GM20431 (cell line): ENCODE measurements around the gene EFS.
"Not testable (repeated sequence)": the region's sequence is repeated elsewhere in the genome, so short reads cannot be mapped to it uniquely, and the experiment has no call there.

Experiments
- in situ Hi-C: fragments of 300-500 bp; cut with MseI, MboI; formaldehyde crosslinking; loops from one replicate; pipeline ENCODE4 v1.15.0; 2020; ENCODE audit warnings: low sequenced_read_pairs; ENCODE audit not compliant: unreplicated experiment

The EFS gene

DNA sequence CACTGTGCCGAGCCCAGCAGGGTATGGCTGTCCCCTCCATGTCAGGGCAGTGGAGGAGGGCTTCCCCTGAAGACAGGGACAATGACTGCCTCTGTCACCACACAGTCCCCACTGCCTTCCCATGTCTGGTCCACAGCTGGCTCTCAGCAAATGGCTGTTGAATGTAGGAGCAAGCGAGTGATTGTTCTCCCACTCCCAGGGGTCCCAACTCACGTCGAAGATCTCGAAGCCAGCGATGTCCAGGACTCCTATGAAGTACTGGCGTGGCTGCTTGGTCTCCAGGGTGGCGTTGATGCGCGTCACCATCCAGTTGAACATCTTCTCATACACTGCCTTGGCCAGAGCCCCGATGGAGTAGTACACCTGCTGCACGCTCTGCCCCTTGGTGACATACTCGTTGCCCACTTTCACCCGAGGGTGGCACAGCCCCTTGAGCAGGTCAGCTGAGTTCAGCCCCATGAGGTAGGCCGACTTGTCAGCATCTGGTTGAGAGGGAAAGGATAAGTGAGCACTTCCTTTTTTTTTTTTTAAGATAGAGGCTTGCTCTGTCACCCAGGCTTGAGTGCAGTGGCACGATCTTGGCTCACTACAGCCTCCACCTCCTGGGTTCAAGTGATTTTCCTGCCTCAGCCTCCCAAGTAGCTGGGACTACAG lies 35.7 kb upstream of the EFS start:
- in situ Hi-C loops, result not testable (repeated sequence)

DNA sequence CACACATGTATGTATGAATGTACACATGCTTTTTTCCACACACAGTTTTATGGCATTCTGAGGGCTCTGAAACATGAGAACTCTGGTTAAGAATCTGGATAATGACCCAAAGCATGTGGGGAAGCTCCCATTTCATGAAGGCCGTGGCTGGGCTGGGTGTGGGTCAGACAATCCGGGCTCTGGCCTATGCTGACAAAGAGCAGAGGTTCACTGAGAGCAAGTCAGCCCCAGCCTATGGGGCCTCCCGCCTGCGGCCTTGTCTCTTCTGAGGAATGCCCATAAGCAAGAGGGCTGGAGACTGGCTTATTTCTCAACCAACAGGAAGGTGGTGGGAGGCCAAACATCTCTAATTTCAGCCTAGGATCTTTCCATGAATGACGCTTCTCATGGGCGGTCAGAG lies 34.6 kb upstream of the EFS start:
- in situ Hi-C loops, result no loop called here

DNA sequence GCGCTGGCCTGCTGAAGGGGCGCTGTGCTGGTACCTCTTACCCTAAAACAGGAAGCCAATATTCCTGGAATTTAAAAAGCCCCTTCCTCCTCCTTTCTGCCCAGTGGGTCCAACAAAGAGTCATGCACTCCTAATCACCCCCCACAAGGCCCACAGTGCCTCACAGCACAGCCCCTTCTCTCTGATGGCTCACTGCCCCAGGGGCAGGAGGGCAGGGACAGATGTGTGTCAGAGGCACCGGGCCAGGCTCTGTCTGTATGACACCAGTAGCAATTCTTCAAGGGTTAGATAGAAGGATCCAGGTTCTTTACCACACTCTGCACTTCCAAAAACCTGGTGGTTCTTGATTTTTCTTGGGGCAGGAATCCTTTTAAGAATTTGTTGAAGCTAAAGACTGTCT lies 34.2 kb upstream of the EFS start:
- in situ Hi-C loops, result no loop called here

DNA sequence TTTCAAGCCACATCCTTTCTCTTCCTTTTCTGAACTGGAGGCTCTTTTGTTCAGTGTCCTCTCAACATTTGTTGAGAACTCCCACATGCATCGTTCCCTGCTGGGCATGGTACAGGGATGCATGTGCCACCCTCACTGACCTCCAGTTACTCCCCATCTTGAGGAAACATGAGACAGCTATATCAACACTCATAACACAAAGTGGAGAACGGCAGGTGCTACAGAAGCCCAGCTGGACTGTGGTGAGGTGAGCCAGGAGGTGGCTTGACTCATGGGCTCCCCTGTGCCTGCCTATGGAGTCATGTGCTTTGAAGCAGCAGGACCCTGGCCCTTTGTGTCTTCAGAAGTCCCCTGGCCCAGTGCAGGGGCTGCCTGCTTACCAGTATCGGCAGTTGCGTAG lies 33.4 kb upstream of the EFS start:
- in situ Hi-C loops, result no loop called here

DNA sequence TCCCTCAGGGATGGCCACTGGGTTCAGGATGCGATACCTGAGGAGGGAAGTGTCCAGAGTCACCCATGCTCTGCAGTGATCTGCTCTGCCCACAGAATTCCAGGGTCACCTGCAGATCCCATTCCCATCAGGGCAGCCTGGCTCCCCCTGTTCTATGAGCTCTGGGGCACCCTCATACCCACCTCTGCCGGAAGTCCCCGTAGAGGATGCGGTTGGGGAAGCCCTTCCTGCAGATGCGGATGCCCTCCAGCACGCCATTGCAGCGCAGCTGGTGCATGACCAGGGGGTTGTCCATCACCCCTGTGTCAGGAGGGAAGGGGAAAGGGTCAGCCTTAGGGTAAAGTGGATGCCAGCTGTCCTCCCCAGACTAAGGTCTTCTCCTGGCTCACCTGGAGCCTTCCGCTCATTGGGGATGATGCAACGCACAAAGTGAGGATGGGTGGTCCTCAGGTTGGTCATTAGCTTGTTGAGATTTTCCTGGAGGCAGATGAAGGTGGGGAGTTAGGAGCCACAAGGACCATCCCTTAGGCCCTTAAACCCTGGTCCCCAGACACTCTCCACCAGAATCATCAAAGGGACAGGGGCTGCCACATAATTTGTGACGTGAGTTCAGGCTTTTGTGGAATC lies 31.9 kb upstream of the EFS start:
- in situ Hi-C loops, result no loop called here

DNA sequence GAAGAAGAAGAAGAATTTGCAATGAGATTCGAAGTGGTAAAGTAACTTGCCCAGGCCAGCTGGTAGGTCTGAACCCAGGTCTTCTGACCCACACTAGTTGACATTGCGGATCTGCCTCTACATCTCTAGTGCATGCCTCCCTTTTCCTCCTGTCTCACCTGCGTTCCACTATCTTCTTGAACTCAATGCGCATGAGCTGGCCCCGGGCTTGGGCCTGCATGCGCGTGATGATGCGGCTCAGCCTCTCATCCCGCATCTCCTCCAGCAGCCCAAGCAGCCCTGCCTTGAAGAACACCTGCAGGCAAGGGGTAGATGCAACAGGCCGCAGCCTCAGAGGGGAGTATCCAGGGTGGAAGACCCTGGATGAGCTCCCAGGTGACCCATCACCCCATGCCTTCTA lies 31.2 kb upstream of the EFS start:
- in situ Hi-C loops, result no loop called here

DNA sequence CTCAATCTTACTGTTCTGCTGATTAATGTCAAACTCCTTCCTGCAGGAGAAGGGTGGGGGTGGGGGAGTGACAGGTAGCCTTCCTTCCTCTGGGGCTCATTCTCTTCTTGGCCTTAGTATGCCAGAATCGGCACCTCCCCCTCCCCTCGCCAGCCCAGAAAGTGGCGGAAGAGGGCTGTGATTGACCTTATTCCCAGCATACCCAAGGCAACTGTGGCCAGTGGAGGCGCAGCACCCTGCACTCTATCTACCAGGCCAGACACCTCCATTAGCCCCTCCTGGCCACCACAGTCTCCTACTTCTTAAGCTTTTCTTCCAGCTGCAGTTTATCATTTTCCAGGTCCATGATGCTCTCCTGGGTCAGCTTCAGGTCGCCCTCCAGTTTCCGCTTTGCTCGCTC lies 27.6 kb upstream of the EFS start:
- in situ Hi-C loops, result no loop called here

DNA sequence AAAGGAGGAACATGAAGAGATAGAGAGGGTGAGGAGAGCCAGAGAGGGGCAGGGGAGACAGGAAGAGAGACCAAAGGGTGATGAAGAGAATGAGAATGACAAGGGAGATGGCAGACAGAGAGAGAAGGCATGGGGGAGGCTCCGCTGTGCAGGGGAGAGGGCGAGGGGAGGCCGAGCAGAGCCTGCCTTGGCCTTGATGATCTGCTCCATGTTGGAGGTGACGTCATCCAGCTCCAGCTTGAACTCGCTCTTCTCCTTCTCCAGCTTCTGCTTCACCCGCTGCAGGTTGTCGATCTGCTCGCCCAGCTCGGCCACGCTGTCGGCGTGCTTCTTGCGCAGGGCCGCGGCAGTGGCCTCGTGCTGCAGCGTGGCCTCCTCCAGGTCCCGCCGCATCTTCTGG lies 24.9 kb upstream of the EFS start:
- in situ Hi-C loops, result not testable (repeated sequence)

DNA sequence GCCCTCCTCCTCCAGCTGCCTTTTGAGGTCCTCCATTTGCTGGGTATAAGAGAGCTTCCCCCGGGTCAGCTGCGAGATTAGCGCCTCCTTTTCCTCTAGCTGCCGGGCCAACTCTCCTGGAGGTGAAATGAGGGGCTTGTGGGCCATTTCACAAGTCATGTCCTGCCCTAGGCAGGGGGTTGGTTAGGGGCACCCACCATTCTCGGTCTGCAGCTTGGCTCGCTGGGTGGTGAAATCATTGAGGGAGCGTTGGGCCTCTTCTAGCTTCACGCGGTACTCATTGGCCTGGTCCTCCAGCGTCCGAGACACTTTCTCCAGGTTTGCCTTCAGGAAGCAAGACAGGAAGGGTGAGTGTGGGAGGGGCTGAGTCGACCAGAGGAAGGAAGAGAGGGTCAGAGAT lies 24.4 kb upstream of the EFS start:
- in situ Hi-C loops, result no loop called here

DNA sequence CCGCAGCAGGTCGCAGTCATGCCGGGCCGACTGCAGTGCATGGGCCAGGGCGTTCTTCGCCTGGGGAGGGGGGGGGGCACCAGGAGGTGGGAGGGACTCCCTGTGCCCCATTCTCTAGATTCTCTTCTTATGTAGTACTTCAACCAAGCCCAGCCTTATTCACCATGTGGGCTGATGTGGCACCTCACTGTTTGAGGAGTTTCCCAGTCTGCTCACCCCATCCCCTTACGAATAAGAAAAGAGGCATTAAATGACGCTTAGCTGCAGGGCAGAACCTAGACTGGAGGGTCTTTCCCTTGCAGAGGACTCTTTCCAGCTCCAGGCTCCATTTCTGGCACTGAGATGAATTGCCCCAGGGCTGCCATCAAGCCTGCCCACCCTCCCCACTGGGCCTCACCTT lies 24.0 kb upstream of the EFS start:
- in situ Hi-C loops, result no loop called here

DNA sequence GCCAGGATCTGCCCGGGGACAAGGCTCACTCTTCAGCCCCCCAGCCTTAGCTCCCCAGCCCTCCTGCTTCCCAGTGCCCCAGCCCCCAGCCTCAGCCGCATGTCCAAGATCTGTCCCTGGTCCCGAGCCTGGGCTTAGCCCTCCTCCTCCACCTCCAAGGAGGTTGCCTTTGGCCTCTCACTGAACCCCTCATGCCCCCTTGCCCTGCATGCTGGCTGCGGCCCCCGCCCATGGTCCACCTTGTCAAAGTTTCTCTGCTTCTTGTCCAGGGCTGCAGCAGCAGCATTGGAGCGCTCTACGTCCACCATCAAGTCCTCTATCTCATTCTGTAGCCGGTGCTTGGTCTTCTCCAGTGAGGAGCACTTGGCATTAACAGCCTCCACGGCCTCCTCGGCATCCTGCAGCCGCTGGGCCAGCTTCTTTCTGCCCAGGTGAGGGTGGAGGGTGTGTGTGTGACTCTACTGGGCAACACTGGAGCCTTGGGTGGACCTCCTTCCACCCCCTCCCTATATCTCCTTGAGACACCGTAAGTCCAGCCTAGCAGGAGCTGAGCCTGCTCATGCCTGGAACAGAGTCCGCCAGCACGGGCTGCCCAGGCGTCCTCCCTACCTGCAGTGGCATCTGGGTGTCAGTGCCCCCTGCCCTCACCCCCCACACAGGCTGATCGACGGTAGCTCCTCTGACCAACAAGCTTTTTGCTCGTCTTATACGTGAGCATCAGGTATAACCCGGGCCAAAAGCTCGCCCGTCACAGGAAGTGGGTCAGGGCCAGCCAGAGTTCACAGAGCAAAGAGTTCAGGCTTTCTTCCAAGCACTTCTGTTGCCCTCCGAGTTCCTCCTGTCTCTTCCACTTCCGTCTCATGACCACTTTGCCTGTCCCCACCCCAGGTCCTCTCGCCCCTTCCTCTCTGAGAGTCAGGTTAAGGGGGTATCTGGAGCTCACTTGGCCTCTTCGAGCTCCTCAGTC lies 23.2 kb upstream of the EFS start:
- in situ Hi-C loops, result no loop called here

DNA sequence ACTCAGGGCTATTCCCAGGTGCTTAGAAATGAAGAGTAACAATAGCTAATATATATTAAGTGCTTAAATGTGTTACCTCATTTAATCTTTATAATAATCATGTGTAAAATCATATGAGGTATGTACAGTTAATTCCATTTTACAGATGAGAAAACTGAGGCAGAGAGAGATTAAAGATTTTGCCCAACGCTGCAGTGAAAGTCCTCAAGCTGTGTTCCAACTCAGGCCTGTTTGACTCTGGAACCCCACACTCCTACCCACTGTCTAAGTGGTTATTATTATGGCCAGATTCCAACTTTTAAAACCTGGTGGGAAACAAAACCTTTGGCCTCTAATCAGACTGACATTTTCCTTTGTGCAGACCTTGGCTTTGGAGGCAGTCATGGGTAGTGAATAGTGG lies 22.0 kb upstream of the EFS start:
- in situ Hi-C loops, result no loop called here

DNA sequence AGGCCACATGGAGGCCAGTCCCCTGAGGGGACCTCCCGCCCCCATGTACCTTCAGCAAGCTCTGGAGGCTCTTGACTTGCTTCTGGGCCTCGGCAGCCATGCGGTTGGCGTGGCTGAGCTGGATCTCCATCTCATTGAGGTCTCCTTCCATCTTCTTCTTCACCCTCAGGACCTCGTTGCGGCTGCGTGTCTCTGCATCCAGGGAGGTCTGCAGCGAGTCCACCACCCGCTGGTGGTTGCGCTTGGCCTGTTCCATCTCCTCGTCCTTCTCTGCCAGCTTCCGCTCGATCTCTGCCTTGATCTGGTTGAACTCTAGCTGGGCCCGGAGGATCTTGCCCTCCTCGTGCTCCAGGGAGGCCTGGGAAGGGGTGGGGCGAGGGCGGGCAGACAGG lies 21.3 kb upstream of the EFS start:
- in situ Hi-C loops, result not testable (repeated sequence)

DNA sequence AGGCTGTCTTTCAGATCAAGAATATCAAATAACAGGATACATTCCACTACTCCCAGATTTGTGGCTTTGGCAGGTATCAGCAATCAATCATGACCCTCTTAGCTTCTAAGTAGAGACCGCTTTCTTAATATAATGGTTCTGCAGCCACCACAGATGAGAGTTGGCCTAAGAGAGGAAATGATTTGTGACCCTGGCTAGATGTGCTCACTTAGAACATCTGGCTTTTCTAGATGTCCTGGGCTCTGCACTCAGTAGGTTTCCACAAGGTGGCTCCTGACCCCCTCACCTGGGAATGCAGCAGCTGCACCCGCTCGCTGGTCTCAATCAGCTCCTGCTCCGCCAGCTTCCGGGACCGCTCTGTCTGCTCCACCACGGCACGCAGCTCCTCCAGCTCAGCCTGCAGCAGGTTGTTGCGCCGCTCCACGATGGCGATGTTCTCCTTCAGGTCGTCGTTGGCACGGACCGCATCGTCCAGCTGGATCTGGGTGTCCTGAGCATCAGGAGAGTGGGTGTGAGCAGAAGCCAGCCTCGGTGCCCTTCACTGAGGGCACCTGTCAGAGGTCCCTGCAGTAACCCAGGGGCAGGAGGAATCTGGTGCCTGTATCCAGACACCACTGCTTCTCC lies 20.8 kb upstream of the EFS start:
- in situ Hi-C loops, result no loop called here

DNA sequence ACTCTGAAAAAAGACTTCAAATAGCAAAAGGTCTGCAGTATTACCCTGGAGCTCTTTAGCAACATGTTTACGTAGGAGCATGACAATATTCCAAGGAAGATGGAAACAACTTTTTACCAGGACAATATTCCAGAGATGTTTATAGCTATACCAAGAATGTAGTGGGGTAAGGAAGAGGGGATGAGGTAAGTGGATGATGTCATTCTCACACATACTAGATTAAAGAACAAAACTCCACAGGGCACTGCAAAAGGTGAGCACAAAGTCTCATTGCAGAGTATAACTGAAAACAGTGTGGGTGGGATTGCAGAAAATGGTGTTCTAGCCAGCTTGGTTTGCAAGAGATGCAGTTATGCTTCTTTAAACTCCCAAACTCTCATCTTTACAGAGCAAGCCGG lies 20.3 kb upstream of the EFS start:
- in situ Hi-C loops, result no loop called here

DNA sequence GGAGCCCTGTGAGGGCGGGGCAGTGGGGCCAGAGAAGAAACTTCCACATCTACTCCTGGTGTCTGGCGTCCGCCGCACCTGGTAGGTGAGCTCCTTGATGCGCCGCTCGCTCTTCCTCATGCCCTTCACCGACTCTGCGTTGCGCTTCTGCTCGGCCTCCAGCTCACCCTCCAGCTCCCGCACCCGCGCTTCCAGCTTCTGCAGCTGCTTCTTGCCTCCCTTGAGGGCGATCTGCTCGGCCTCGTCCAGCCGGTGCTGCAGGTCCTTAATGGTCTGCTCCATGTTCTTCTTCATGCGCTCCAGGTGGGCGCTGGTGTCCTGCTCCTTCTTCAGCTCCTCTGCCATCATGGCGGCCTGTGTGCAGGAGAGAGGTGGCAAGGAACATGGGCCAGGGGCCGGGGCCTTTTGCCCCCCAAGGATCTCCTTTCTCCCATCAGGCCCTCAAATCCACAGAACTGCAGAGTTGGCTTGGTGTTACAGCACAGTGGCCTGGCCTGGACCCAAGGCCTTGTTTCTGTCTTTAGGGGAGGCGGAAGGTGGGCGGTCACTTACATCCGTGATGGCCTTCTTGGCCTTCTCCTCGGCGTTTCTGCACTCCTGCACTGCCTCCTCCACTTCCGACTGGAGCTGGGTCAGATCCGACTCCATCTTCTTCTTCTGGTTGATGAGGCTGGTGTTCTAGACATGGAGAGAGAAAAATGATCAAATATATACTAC lies 19.6 kb upstream of the EFS start:
- in situ Hi-C loops, result no loop called here

DNA sequence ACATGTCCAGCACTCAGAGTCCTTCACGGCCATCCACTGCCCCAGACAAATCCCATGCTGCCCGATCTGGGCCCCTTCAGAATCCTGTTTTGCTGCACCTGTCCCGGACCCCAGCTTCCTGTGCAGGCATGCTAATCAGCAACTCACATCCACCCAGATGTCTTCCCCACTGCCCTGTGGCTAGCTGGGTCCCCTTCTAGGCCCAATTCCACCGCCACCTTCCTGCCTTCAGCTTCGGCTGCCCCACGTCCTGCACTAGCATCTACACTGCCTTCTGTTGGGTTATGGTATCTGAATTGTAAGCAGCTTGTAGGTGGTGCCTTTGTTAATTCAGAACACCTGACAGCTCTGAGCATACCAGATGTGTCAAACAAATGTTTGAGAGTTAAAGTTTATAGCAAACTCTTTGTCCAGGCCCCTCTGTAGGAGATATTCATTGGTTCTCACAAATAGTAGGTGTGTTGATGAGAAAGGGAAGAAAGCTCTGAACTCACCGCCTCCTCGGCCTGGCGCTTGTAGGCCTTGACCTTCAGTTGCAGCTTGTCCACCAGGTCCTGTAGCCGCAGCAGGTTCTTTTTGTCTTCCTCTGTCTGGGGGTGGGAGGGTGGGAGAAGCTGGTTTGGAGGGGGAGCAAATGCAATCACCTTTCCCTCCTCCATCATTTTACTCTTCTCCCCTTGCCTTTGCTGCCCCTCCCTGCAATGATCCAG lies 17.9 kb upstream of the EFS start:
- in situ Hi-C loops, result no loop called here

DNA sequence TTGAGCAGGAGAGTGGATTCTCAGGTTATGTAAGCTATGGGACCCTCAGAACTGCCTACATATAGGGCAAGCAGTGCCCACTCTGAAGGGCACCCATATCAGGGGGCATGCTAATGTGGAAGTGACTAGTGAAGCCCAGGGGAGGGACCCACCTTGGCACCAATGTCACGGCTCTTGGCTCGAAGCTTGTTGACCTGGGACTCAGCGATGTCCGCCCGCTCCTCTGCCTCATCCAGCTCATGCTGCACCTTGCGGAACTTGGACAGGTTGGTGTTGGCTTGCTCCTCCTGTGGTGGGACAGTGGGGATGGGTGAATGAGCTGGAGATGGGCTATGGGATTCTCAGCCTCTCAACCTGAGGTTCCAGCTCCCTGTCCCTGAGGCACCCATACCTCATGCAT lies 17.3 kb upstream of the EFS start:
- in situ Hi-C loops, result no loop called here

DNA sequence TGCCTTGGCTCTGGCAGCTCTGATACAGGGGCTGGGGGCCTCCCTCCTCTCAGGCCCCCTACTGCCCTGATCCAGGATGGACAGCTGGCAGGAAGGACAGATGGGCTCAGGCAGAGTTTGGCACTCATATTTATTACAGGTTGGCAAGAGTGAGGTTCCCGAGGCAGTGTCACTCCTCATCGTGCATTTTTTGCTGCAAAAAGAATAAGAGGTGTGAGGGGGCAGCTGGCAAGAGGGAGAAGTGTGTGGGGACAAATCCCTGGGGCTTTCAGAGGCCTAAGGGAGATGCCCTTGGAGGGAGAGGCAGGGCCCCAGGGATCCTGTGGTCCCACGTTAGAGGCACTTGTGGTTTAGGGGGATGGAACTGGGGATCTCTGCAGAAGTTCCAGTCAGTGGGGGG lies 16.9 kb upstream of the EFS start:
- in situ Hi-C loops, result no loop called here

DNA sequence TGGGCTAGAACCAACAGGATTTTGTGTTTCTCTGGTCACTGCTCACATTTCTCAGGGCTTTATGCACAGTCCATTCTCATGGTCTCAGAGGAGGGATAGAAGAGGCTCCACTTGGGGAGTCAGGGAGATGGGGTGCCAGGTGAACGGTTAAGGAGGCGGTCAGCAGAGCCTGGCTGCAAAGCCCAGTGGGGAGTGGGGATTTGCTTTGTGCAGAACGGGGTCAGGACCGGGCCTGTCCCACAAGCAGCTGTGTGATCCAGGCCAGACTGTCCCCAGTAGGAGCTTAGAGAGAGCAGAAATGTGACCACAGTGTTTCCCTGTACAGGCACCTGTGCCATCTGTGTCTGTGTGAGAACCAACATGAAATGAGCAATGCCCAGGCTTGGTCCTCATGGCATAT lies 16.0 kb upstream of the EFS start:
- in situ Hi-C loops, result no loop called here
